Ovary (tissue), 9 donors: ENCODE measurements around the gene DNAH3. TPM values are rescaled to one million over a fixed set of nuclear protein-coding genes. Genes with fewer than 3 reads are reported as not detected.

Source experiments
- DNase-seq, 5 donors: peaks; one replicate each; pipeline ENCODE4 v3.0.0-alpha.2; 2019 to 2020
- H3K27ac ChIP-seq, 2 donors: fragments of 200-600 bp; one replicate each; pipeline versions ENCODE4 v1.5.1 to v1.8.0; 2019 to 2022
- H3K27me3 ChIP-seq: fragments of 200-600 bp; one replicate; pipeline ENCODE4 v1.8.0; 2022
- H3K36me3 ChIP-seq: fragments of 200-600 bp; sonication (generic); one replicate; pipeline ENCODE4 v1.5.1; 2019
- H3K4me1 ChIP-seq: one replicate; pipeline ENCODE4 v1.8.1; 2013; ENCODE audit warnings: mild to moderate bottlenecking, moderate library complexity; ENCODE audit not compliant: insufficient read depth
- H3K4me3 ChIP-seq: fragments of 200-600 bp; sonication (generic); one replicate; pipeline ENCODE4 v1.5.1; 2017
- H3K9me3 ChIP-seq, 2 donors: fragments of 200-600 bp in 1 of 2; sonication (generic) in 1 of 2; one replicate each; pipeline versions ENCODE4 v1.5.1 to v1.8.1; 2013 to 2019; ENCODE audit warnings: mild to moderate bottlenecking in 1 of 2, moderate library complexity in 1 of 2
- EP300 ChIP-seq: sonication (generic); formaldehyde crosslinking; IDR thresholded peaks from one replicate; pipeline ENCODE4 v1.6.1; 2017; ENCODE audit warnings: antibody characterized with exemption
- POLR2A ChIP-seq: fragments of 450-650 bp; IDR thresholded peaks from one replicate; pipeline ENCODE4 v1.6.1; 2017; ENCODE audit warnings: antibody characterized with exemption, mild to moderate bottlenecking, moderate library complexity
- WGBS, 3 donors: extraction: QIAGEN DNeasy Blood & Tissue Kit in 1 of 3; methylation state at CpG; one replicate each; pipeline versions ENCODE4 v1.1.5 to v1.1.7; 2013 to 2017; 5-methylcytosine and 5-hydroxymethylcytosine counted together
- intact Hi-C, 4 donors: fragments of 100-400 bp; cut with DNase I; formaldehyde crosslinking; loops; one replicate each; pipeline versions ENCODE4 v1.11.0 to v1.15.1; 2022 to 2023
- polyA plus RNA-seq, 2 donors: library from polyadenylated mRNA; stranded (reverse); fragments of 200-250 nt in 1 of 2; fragments of 350-450 nt in 1 of 2; fragmentation: Illumina TruSeq in 1 of 2; extraction: RNeasy Lipid Tissue Mini Kit (QIAGEN cat#74804) in 1 of 2; gene quantifications; one replicate each; pipeline ENCODE4 v1.2.3, GENCODE V29; 2013 to 2014
- total RNA-seq, 7 donors: library from RNA; depleted of rRNA in 2 of 7; stranded (reverse); fragments of >200 nt in 2 of 7; fragmentation: NEBNext Ultra II Directional in 3 of 7; extraction: Animal tissue kit (Norgen Biotek cat#: 25700) in 3 of 7; gene quantifications; one replicate each; pipeline versions ENCODE4 v1.1.0 to v1.2.4, GENCODE V29; 2016 to 2023
- TF ChIP-seq, protein P1 (sequence below), 3 donors: fragments of 450-650 bp in 2 of 3; fragments of 200-600 bp in 1 of 3; IDR thresholded peaks; one replicate each; pipeline versions ENCODE4 v1.5.1 to v1.8.0; 2016 to 2022; ENCODE audit warnings: antibody characterized with exemption in 3 of 3, mild to moderate bottlenecking in 1 of 3
- donor health status: DM: no; HTN: no; CAD: no; lungs with moderate emphysema.
- donor health status: DM: no; HTN: no; CAD: no.
- donor health status: Bipolar disorder and iron deficiency.
- donor health status: DM: yes; HTN: yes; CAD: no.
- donor health status: DM: no; HTN: no; CAD: no.
- donor health status: DM: yes; HTN: yes; CAD: no.

The DNAH3 gene
- total and polyA plus RNA-seq, 9 donors: 0.05 to 12.1 (median 0.95) TPM; not detected in 1

DNA sequence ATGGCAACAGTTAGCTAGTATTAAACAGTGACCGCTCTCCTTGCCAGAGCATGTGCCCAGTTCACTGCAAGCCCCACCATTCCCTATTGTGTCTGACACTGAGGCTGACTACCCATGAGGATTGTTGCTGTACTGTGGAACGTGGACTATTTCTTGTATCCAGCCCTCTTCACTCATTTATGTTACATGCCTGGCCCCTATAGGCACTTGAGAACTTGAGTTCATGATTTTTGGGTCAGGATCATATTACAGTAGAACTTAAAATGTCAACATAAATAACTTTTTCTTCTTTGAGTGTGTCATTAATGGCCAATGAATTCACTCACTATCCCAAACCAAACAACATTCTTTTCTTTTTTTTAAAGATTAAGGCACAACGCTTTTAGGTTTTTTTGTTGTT lies 194.3 kb downstream of the DNAH3 start:
- Histone ChIP-seq H3K27me3 (peaks cover 3% of the 10 kb centered on the region), H3K4me3 (no peak overlapping the region), H3K4me1 (no peaks in the 10 kb centered on the region), H3K27ac (no peak overlapping the region), H3K36me3 (no peaks in the 10 kb centered on the region), H3K9me3 (no peaks in the 10 kb centered on the region)
- intact Hi-C loops: no loop called here
- WGBS, 3 donors: 40 to 52% (median 43%) methylated on average over 3 of the region's 3 CpGs
- DNase-seq: no peak
- TF ChIP-seq POLR2A (no peak), EP300 (no peak)
- TF ChIP-seq, protein P1, sequence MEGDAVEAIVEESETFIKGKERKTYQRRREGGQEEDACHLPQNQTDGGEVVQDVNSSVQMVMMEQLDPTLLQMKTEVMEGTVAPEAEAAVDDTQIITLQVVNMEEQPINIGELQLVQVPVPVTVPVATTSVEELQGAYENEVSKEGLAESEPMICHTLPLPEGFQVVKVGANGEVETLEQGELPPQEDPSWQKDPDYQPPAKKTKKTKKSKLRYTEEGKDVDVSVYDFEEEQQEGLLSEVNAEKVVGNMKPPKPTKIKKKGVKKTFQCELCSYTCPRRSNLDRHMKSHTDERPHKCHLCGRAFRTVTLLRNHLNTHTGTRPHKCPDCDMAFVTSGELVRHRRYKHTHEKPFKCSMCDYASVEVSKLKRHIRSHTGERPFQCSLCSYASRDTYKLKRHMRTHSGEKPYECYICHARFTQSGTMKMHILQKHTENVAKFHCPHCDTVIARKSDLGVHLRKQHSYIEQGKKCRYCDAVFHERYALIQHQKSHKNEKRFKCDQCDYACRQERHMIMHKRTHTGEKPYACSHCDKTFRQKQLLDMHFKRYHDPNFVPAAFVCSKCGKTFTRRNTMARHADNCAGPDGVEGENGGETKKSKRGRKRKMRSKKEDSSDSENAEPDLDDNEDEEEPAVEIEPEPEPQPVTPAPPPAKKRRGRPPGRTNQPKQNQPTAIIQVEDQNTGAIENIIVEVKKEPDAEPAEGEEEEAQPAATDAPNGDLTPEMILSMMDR (IDR thresholded peaks at IDR 0.05): no peak

DNA sequence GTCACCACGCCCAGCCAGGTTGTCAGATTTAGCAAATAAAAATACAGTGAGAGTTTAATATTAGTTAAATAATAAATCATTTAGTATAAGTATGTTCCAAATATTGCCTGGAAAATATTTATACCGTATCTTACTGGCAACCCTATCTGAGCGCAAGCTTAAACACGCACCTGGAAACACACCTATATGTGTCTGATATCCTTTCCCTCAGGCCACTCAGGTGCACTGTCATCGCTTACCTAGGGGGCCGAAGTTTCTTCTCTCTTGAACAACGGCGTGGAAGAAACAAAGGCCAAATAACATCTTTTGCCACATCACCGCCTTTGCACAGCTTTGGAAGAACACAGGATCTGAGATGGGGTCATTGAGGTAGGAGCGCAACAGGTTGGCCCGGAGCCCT lies 196.1 kb downstream of the DNAH3 start:
- H3K4me3 ChIP-seq: no peak overlapping the region
- no peaks in the 10 kb centered on the region for H3K36me3 ChIP-seq
- TF ChIP-seq, protein P1 (IDR thresholded peaks at IDR 0.05): no peak
- TF ChIP-seq EP300: no peak
- TF ChIP-seq POLR2A: no peak
- no peaks in the 10 kb centered on the region for H3K4me1 ChIP-seq
- no peaks in the 10 kb centered on the region for H3K9me3 ChIP-seq
- intact Hi-C loops: no loop called here
- WGBS, 3 donors: 89 to 94% (median 89%) methylated on average over 11 of the region's 11 CpGs
- no peaks in the 10 kb centered on the region for H3K27me3 ChIP-seq
- no peak for DNase-seq
- no peak overlapping the region for H3K27ac ChIP-seq

DNA sequence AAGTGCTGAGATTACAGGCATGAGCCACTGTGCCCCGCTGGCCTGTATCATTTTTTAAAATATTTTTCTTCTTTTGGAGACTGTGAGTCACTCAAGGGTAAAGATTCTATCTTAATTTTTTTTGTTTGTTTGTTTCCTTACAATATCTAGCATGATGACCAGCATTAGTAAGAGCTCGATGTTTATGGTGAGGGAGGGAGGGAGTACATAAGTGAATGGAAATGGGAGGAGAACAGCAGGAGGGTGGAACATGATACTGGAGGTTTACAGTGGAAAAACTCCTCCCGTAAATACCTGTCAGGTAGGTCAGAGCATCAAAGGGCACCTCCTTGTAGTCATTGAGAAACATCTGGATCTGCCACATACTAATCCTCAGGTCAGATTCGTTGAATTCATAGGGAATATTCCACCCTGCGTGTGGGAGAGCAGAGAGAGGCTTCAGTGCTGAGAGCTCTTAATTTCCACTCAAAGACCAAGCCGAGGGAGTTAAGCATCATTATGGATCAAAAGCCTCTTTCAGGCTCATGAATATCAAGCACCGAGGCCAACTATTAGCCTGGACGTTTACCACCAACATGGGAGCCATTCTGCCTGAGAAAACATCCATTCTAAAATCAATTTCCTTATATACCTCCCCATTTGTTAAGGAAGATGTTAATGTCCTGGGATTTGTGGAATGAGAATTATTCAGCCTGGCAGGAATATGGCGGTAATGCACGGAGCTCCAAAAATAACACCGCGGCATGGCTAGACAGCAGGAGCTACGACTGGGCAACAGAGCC lies 198.3 kb downstream of the DNAH3 start:
- no peaks in the 10 kb centered on the region for H3K9me3 ChIP-seq
- H3K4me1 ChIP-seq: no peaks in the 10 kb centered on the region
- H3K4me3 ChIP-seq: no peak overlapping the region
- H3K27ac ChIP-seq: no peak overlapping the region
- WGBS, 3 donors: 42 to 58% (median 50%) methylated on average over 13 of the region's 13 CpGs
- no peak for TF ChIP-seq EP300
- TF ChIP-seq, protein P1 (IDR thresholded peaks at IDR 0.05): no peak
- no peak for TF ChIP-seq POLR2A
- no peaks in the 10 kb centered on the region for H3K36me3 ChIP-seq
- intact Hi-C loops: no loop called here
- DNase-seq: no peak
- no peaks in the 10 kb centered on the region for H3K27me3 ChIP-seq

DNA sequence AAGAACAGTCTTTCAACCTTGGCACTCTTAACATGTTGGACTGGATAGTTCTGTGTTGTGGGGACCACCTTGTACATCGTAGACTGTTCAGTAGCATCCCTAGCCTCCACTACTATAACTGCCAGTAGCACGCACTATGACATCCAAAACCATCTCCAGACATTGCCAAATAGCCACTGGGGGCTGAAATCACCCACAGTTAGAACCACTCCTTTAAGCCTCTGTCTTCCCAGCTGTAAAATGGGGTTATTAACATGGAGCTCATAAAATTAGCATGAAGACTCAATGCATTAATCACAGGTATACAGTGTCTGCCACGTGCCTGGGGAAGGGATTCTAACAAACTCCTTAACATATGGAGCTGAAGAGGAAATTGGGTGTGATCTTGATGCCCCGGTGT lies 200.4 kb downstream of the DNAH3 start:
- no peaks in the 10 kb centered on the region for H3K27me3 ChIP-seq

More for the DNA sequence above, 200.4 kb downstream of the DNAH3 start:
- Histone ChIP-seq H3K27ac (no peak overlapping the region), H3K9me3 (no peaks in the 10 kb centered on the region), H3K4me3 (no peak overlapping the region), H3K36me3 (no peaks in the 10 kb centered on the region), H3K4me1 (no peaks in the 10 kb centered on the region)
- no peak for DNase-seq
- 77 to 80% (median 80%) methylated on average over 4 of the region's 4 CpGs for WGBS, 3 donors
- TF ChIP-seq, protein P1 (IDR thresholded peaks at IDR 0.05): no peak
- TF ChIP-seq POLR2A (no peak), EP300 (no peak)
- intact Hi-C loops: no loop called here
